ENCODE results near the gene PRUNE2. TPM values are rescaled to one million over a fixed set of nuclear protein-coding genes. Genes with fewer than 3 reads are reported as not detected.

Gene PRUNE2
- total RNA-seq, 1 donor from 2014 or later: 0.63 TPM

- DNase-seq (ENCODE audit: low read depth): no peak
- no peak for TF ChIP-seq CTCF (conservative IDR thresholded peaks at IDR 0.05; ENCODE audit: low read depth, low read length)
- H3K4me3 ChIP-seq (ENCODE audit: low read depth, low read length): no peak overlapping the region
Measured at GRCh38 chr9:76927540-76928240, 21.8 kb upstream of the PRUNE2 start.

GRCh38 chr9:76926846-76927245 lies 20.9 kb upstream of the PRUNE2 start:
- DNase-seq (ENCODE audit: low read depth): no peak
- H3K4me3 ChIP-seq (ENCODE audit: low read depth, low read length): no peak overlapping the region
- no peak for TF ChIP-seq CTCF (conservative IDR thresholded peaks at IDR 0.05; ENCODE audit: low read depth, low read length)

- no peak for DNase-seq (ENCODE audit: low read depth)
- TF ChIP-seq CTCF (conservative IDR thresholded peaks at IDR 0.05; ENCODE audit: low read depth, low read length): no peak
- no peak overlapping the region for H3K4me3 ChIP-seq (ENCODE audit: low read depth, low read length)
Measured at GRCh38 chr9:76926324-76926741, 20.4 kb upstream of the PRUNE2 start.

GRCh38 chr9:76921165-76921564 lies 15.3 kb upstream of the PRUNE2 start:
- TF ChIP-seq CTCF (conservative IDR thresholded peaks at IDR 0.05; ENCODE audit: low read depth, low read length): no peak
- H3K4me3 ChIP-seq (ENCODE audit: low read depth, low read length): no peak overlapping the region

GRCh38 chr9:76917299-76917698 lies 11.4 kb upstream of the PRUNE2 start:
- DNase-seq (ENCODE audit: low read depth): no peak
- no peak overlapping the region for H3K4me3 ChIP-seq (ENCODE audit: low read depth, low read length)
- no peak for TF ChIP-seq CTCF (conservative IDR thresholded peaks at IDR 0.05; ENCODE audit: low read depth, low read length)

More at GRCh38 chr9:76921165-76921564, 15.3 kb upstream of the PRUNE2 start:
- no peak for DNase-seq (ENCODE audit: low read depth)

GRCh38 chr9:76916231-76916630 lies 10.3 kb upstream of the PRUNE2 start:
- DNase-seq (ENCODE audit: low read depth): no peak
- no peak overlapping the region for H3K4me3 ChIP-seq (ENCODE audit: low read depth, low read length)
- no peak for TF ChIP-seq CTCF (conservative IDR thresholded peaks at IDR 0.05; ENCODE audit: low read depth, low read length)

- no peak for DNase-seq (ENCODE audit: low read depth)
- no peak overlapping the region for H3K4me3 ChIP-seq (ENCODE audit: low read depth, low read length)
- TF ChIP-seq CTCF (conservative IDR thresholded peaks at IDR 0.05; ENCODE audit: low read depth, low read length): no peak
Measured at GRCh38 chr9:76913467-76913866, 7.6 kb upstream of the PRUNE2 start.

All from epithelial cell of proximal tubule (primary cell).